ENCODE data around the gene PRMT1. TPM values are rescaled to one million over a fixed set of nuclear protein-coding genes. Genes with fewer than 3 reads are reported as not detected.

Gene PRMT1
- total and polyA plus RNA-seq, 2 of the 13 experiments (the other 11 are each of a cell fraction or from before 2014, with no cell fraction given): 324 to 374 TPM

- TF ChIP-seq ZFX (CRISPR knock-in tag; IDR thresholded peaks at IDR 0.05; ENCODE audit: low read depth) (peak; percentile 88), ZSCAN21 (CRISPR knock-in tag; IDR thresholded peaks at IDR 0.05; ENCODE audit: borderline replicate concordance) (peak; percentile 35; the same call in 1 of the 2 replicates), MYC (CRISPR knock-in tag; IDR thresholded peaks at IDR 0.05; ENCODE audit: borderline replicate concordance) (peak; percentile 80), FLYWCH1 (CRISPR knock-in tag; IDR thresholded peaks at IDR 0.05) (no peak), ATF1 (CRISPR knock-in tag; IDR thresholded peaks at IDR 0.05) (no peak), TBX2 (CRISPR knock-in tag; IDR thresholded peaks at IDR 0.05; ENCODE audit: borderline replicate concordance) (0 out of 2 replicates have a peak, but pooled peaks have one; percentile 31), ZBTB25 (CRISPR knock-in tag; IDR thresholded peaks at IDR 0.05) (no peak), YEATS2 (CRISPR knock-in tag; IDR thresholded peaks at IDR 0.05; ENCODE audit: borderline replicate concordance) (peak; percentile 55; the same call in 1 of the 2 replicates), MEIS2 (CRISPR knock-in tag; IDR thresholded peaks at IDR 0.05) (peak; percentile 50; the same call in 1 of the 2 replicates), FOXP1 (IDR thresholded peaks at IDR 0.05) (no peak), FOXP1 (CRISPR knock-in tag; IDR thresholded peaks at IDR 0.05) (no peak), KDM5A (IDR thresholded peaks at IDR 0.05; ENCODE audit: borderline replicate concordance, low read length) (no peak), FOXC1 (CRISPR knock-in tag; IDR thresholded peaks at IDR 0.05; ENCODE audit: borderline replicate concordance) (peak; percentile 31; the same call in 1 of the 2 replicates), RERE (CRISPR knock-in tag; IDR thresholded peaks at IDR 0.05; ENCODE audit: low read depth) (no peak)
- TF ChIP-seq, protein P1, sequence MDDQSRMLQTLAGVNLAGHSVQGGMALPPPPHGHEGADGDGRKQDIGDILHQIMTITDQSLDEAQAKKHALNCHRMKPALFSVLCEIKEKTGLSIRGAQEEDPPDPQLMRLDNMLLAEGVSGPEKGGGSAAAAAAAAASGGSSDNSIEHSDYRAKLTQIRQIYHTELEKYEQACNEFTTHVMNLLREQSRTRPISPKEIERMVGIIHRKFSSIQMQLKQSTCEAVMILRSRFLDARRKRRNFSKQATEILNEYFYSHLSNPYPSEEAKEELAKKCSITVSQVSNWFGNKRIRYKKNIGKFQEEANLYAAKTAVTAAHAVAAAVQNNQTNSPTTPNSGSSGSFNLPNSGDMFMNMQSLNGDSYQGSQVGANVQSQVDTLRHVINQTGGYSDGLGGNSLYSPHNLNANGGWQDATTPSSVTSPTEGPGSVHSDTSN (CRISPR knock-in tag; IDR thresholded peaks at IDR 0.05; ENCODE audit: borderline replicate concordance): no peak
- TF ChIP-seq, protein P2, sequence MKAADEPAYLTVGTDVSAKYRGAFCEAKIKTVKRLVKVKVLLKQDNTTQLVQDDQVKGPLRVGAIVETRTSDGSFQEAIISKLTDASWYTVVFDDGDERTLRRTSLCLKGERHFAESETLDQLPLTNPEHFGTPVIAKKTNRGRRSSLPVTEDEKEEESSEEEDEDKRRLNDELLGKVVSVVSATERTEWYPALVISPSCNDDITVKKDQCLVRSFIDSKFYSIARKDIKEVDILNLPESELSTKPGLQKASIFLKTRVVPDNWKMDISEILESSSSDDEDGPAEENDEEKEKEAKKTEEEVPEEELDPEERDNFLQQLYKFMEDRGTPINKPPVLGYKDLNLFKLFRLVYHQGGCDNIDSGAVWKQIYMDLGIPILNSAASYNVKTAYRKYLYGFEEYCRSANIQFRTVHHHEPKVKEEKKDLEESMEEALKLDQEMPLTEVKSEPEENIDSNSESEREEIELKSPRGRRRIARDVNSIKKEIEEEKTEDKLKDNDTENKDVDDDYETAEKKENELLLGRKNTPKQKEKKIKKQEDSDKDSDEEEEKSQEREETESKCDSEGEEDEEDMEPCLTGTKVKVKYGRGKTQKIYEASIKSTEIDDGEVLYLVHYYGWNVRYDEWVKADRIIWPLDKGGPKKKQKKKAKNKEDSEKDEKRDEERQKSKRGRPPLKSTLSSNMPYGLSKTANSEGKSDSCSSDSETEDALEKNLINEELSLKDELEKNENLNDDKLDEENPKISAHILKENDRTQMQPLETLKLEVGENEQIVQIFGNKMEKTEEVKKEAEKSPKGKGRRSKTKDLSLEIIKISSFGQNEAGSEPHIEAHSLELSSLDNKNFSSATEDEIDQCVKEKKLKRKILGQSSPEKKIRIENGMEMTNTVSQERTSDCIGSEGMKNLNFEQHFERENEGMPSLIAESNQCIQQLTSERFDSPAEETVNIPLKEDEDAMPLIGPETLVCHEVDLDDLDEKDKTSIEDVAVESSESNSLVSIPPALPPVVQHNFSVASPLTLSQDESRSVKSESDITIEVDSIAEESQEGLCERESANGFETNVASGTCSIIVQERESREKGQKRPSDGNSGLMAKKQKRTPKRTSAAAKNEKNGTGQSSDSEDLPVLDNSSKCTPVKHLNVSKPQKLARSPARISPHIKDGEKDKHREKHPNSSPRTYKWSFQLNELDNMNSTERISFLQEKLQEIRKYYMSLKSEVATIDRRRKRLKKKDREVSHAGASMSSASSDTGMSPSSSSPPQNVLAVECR (CRISPR knock-in tag; IDR thresholded peaks at IDR 0.05; ENCODE audit: borderline replicate concordance): peak; percentile 76
These were observed 12.7 kb upstream of the PRMT1 start (continued) for GRCh38 chr19:49664171-49665035.

Data from HepG2 (cell line).